ENCODE results near the gene BOD1. TPM values are rescaled to one million over a fixed set of nuclear protein-coding genes. Genes with fewer than 3 reads are reported as not detected.
"Not testable (repeated sequence)": the region's sequence is repeated elsewhere in the genome, so short reads cannot be mapped to it uniquely, and the experiment has no call there.

Gene BOD1
- polyA plus RNA-seq, 3 donors from 2014 or later = 4.0 to 12.1 (median 7.3) TPM

- no peak overlapping the region for H3K27ac Mint-ChIP-seq
- H3K4me3 Mint-ChIP-seq = no peak overlapping the region
- H3K4me1 Mint-ChIP-seq = no peaks in the 10 kb centered on the region
- peaks cover 24 to 75% (median 49%) of the 10 kb centered on the region in 6 donors for H3K9me3 Mint-ChIP-seq
- no peak for DNase-seq
- peaks cover 27 to 34% (median 29%) of the 10 kb centered on the region in 3 donors for H3K36me3 Mint-ChIP-seq
- peaks cover 0 to 7% (median 3%) of the 10 kb centered on the region in 3 donors for H3K27me3 Mint-ChIP-seq (ENCODE audit: low read depth in 3 of 3)
These were observed 25.4 kb downstream of the BOD1 start for GRCh38 chr5:173591056-173591514.

- Mint-ChIP-seq H3K36me3 (peaks cover 27 to 34% (median 29%) of the 10 kb centered on the region in 3 donors), H3K4me1 (no peaks in the 10 kb centered on the region), H3K4me3 (no peak overlapping the region), H3K9me3 (peaks cover 24 to 75% (median 49%) of the 10 kb centered on the region in 6 donors), H3K27ac (no peak overlapping the region), H3K27me3 (ENCODE audit: low read depth in 3 of 3) (peaks cover 0 to 7% (median 3%) of the 10 kb centered on the region in 3 donors)
- no peak for DNase-seq
These were observed 25.9 kb downstream of the BOD1 start for GRCh38 chr5:173590436-173591055.

- DNase-seq; H3K4me3 Mint-ChIP-seq; H3K4me1 Mint-ChIP-seq; H3K27me3 Mint-ChIP-seq (ENCODE audit: low read depth in 3 of 3); H3K27ac Mint-ChIP-seq: not testable (repeated sequence)
- Mint-ChIP-seq H3K9me3 (peaks cover 15 to 47% (median 25%) of the 10 kb centered on the region in 6 donors), H3K36me3 (peaks cover 4 to 17% (median 13%) of the 10 kb centered on the region in 3 donors)
These were observed 30.3 kb downstream of the BOD1 start for GRCh38 chr5:173586133-173586532.

GRCh38 chr5:173583346-173583745 is 33.1 kb downstream of the BOD1 start:
- DNase-seq = no peak
- no peaks in the 10 kb centered on the region for H3K4me1 Mint-ChIP-seq
- H3K27ac Mint-ChIP-seq = no peak overlapping the region
- H3K9me3 Mint-ChIP-seq = peaks cover 8 to 36% (median 24%) of the 10 kb centered on the region in 6 donors
- peaks cover 4 to 11% (median 6%) of the 10 kb centered on the region in 3 donors for H3K36me3 Mint-ChIP-seq
- H3K27me3 Mint-ChIP-seq (ENCODE audit: low read depth in 3 of 3) = peaks cover 2 to 3% (median 3%) of the 10 kb centered on the region in 3 donors
- no peak overlapping the region for H3K4me3 Mint-ChIP-seq

GRCh38 chr5:173582216-173583111 is 34.0 kb downstream of the BOD1 start:
- DNase-seq = no peak
- Mint-ChIP-seq H3K27me3 (ENCODE audit: low read depth in 3 of 3) (peaks cover 0 to 3% (median 2%) of the 10 kb centered on the region in 3 donors), H3K9me3 (peaks cover 3 to 27% (median 17%) of the 10 kb centered on the region in 6 donors), H3K27ac (no peak overlapping the region), H3K4me3 (no peak overlapping the region), H3K4me1 (no peaks in the 10 kb centered on the region), H3K36me3 (peaks cover 4 to 11% (median 6%) of the 10 kb centered on the region in 3 donors)

- Mint-ChIP-seq H3K36me3 (peaks cover 2 to 8% (median 4%) of the 10 kb centered on the region in 3 donors), H3K9me3 (peaks cover 3 to 20% (median 12%) of the 10 kb centered on the region in 6 donors), H3K4me3 (no peak overlapping the region), H3K27me3 (ENCODE audit: low read depth in 3 of 3) (peaks cover 0 to 3% (median 2%) of the 10 kb centered on the region in 3 donors), H3K27ac (no peak overlapping the region), H3K4me1 (no peaks in the 10 kb centered on the region)
- DNase-seq = peak; percentile 7 to 19 (median 9)
These were observed 34.8 kb downstream of the BOD1 start for GRCh38 chr5:173581408-173582215.

- Mint-ChIP-seq H3K36me3 (no peaks in the 10 kb centered on the region), H3K9me3 (peaks cover 0 to 9% (median 3%) of the 10 kb centered on the region in 6 donors), H3K4me3 (no peak overlapping the region), H3K27me3 (ENCODE audit: low read depth in 3 of 3) (peaks cover 1 to 3% (median 1%) of the 10 kb centered on the region in 3 donors), H3K4me1 (no peaks in the 10 kb centered on the region), H3K27ac (no peak overlapping the region)
- DNase-seq = no peak
These were observed 37.4 kb downstream of the BOD1 start for GRCh38 chr5:173578947-173579615.

GRCh38 chr5:173577817-173578216 is 38.6 kb downstream of the BOD1 start:
- H3K27ac Mint-ChIP-seq = no peak overlapping the region

GRCh38 chr5:173577166-173577565 is 39.3 kb downstream of the BOD1 start:
- Mint-ChIP-seq H3K4me1 (peaks cover 9 to 10% of the 10 kb centered on the region in 2 donors), H3K36me3 (no peaks in the 10 kb centered on the region), H3K4me3 (no peak overlapping the region), H3K27me3 (ENCODE audit: low read depth in 3 of 3) (peaks cover 3 to 4% (median 3%) of the 10 kb centered on the region in 3 donors), H3K27ac (no peak overlapping the region), H3K9me3 (peaks cover 0 to 9% (median 2%) of the 10 kb centered on the region in 6 donors)
- DNase-seq = no peak

More at GRCh38 chr5:173577817-173578216, 38.6 kb downstream of the BOD1 start:
- H3K36me3 Mint-ChIP-seq = no peaks in the 10 kb centered on the region
- H3K9me3 Mint-ChIP-seq = peaks cover 0 to 9% (median 2%) of the 10 kb centered on the region in 6 donors
- H3K27me3 Mint-ChIP-seq (ENCODE audit: low read depth in 3 of 3) = peaks cover 3 to 4% (median 3%) of the 10 kb centered on the region in 3 donors
- no peak for DNase-seq
- peaks cover 4% of the 10 kb centered on the region in 2 donors for H3K4me1 Mint-ChIP-seq
- no peak overlapping the region for H3K4me3 Mint-ChIP-seq

GRCh38 chr5:173575985-173576384 is 40.5 kb downstream of the BOD1 start:
- Mint-ChIP-seq H3K27ac (no peak overlapping the region), H3K9me3 (peaks cover 0 to 9% (median 2%) of the 10 kb centered on the region in 6 donors), H3K4me1 (peaks cover 9 to 10% of the 10 kb centered on the region in 2 donors), H3K4me3 (no peak overlapping the region), H3K36me3 (no peaks in the 10 kb centered on the region), H3K27me3 (ENCODE audit: low read depth in 3 of 3) (peaks cover 3 to 5% (median 4%) of the 10 kb centered on the region in 3 donors)
- no peak for DNase-seq

- no peaks in the 10 kb centered on the region for H3K36me3 Mint-ChIP-seq
- DNase-seq = no peak
- peaks cover 0 to 9% (median 2%) of the 10 kb centered on the region in 6 donors for H3K9me3 Mint-ChIP-seq
- H3K4me1 Mint-ChIP-seq = peaks cover 9 to 10% of the 10 kb centered on the region in 2 donors
- H3K27me3 Mint-ChIP-seq (ENCODE audit: low read depth in 3 of 3) = peaks cover 7% of the 10 kb centered on the region in 3 donors
- no peak overlapping the region for H3K27ac Mint-ChIP-seq
- no peak overlapping the region for H3K4me3 Mint-ChIP-seq
These were observed 41.5 kb downstream of the BOD1 start for GRCh38 chr5:173574983-173575382.

GRCh38 chr5:173573126-173573960 is 43.1 kb downstream of the BOD1 start:
- Mint-ChIP-seq H3K9me3 (peaks cover 0 to 6% (median 0%) of the 10 kb centered on the region in 6 donors), H3K4me3 (peak overlapping the region in 2 of 5 donors; percentile 13 to 30), H3K4me1 (peaks cover 9 to 10% of the 10 kb centered on the region in 2 donors), H3K27ac (no peak overlapping the region), H3K36me3 (no peaks in the 10 kb centered on the region), H3K27me3 (ENCODE audit: low read depth in 3 of 3) (peaks cover 7 to 8% (median 7%) of the 10 kb centered on the region in 3 donors)
- DNase-seq = peak; percentile 39 to 44 (median 42)
